ENCODE data around the gene ACSM6. TPM values are rescaled to one million over a fixed set of nuclear protein-coding genes. Genes with fewer than 3 reads are reported as not detected.
"Not testable (repeated sequence)": the region's sequence is repeated elsewhere in the genome, so short reads cannot be mapped to it uniquely, and the experiment has no call there.

Gene ACSM6
- total RNA-seq, 2 donors from 2014 or later = not detected

- Histone ChIP-seq H3K36me3 (peaks cover 19% of the 10 kb centered on the region), H3K27ac (no peak overlapping the region), H3K9me3 (no peaks in the 10 kb centered on the region), H3K4me3 (no peak overlapping the region), H3K27me3 (replicated peaks; ENCODE audit: insufficient read depth) (no peaks in the 10 kb centered on the region), H3K4me1 (ENCODE audit: control insufficient read depth in 1 of 2, low read depth in 2 of 2) (no peaks in the 10 kb centered on the region)
- ATAC-seq (ENCODE audit: insufficient number of reproducible peaks, low FRiP score, low read depth) (no peak), DNase-seq (ENCODE audit: low spot score) (no peak)
- TF ChIP-seq, protein P1, sequence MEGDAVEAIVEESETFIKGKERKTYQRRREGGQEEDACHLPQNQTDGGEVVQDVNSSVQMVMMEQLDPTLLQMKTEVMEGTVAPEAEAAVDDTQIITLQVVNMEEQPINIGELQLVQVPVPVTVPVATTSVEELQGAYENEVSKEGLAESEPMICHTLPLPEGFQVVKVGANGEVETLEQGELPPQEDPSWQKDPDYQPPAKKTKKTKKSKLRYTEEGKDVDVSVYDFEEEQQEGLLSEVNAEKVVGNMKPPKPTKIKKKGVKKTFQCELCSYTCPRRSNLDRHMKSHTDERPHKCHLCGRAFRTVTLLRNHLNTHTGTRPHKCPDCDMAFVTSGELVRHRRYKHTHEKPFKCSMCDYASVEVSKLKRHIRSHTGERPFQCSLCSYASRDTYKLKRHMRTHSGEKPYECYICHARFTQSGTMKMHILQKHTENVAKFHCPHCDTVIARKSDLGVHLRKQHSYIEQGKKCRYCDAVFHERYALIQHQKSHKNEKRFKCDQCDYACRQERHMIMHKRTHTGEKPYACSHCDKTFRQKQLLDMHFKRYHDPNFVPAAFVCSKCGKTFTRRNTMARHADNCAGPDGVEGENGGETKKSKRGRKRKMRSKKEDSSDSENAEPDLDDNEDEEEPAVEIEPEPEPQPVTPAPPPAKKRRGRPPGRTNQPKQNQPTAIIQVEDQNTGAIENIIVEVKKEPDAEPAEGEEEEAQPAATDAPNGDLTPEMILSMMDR (IDR thresholded peaks at IDR 0.05) = no peak
Measured at GRCh38 chr10:95234951-95235350, 40.9 kb downstream of the ACSM6 start.

DNA sequence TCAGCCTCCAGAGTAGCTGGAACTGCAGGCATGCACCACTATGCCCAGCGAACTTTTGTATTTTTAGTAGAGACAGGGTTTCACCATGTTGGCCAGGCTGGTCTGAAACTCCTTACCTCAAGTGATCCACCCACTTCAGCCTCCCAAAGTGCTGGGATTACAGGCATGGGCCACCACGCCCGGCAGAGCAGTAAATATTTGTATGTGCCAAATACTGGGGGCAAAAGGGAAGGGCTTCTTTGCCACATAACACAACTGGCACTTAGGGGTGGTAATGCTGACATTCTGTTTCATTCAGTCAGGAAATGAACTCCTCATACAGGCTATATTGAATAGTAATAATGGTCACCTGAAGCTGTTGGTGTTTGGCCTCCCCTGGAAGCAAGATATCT, 41.6 kb downstream of the ACSM6 start:
- Histone ChIP-seq H3K4me1 (ENCODE audit: control insufficient read depth in 1 of 2, low read depth in 2 of 2) (no peaks in the 10 kb centered on the region), H3K27ac (no peak overlapping the region), H3K27me3 (replicated peaks; ENCODE audit: insufficient read depth) (no peaks in the 10 kb centered on the region), H3K9me3 (no peaks in the 10 kb centered on the region), H3K4me3 (no peak overlapping the region), H3K36me3 (peaks cover 23% of the 10 kb centered on the region)
- ATAC-seq (ENCODE audit: insufficient number of reproducible peaks, low FRiP score, low read depth) (no peak), DNase-seq (ENCODE audit: low spot score) (no peak)
- TF ChIP-seq, protein P1 (IDR thresholded peaks at IDR 0.05) = no peak

GRCh38 chr10:95236068-95236903, 42.2 kb downstream of the ACSM6 start:
- peaks cover 26% of the 10 kb centered on the region for H3K36me3 ChIP-seq
- H3K9me3 ChIP-seq = no peaks in the 10 kb centered on the region
- no peak overlapping the region for H3K4me3 ChIP-seq
- no peaks in the 10 kb centered on the region for H3K4me1 ChIP-seq (ENCODE audit: control insufficient read depth in 1 of 2, low read depth in 2 of 2)
- ATAC-seq (ENCODE audit: insufficient number of reproducible peaks, low FRiP score, low read depth) (no peak), DNase-seq (ENCODE audit: low spot score) (no peak)
- H3K27me3 ChIP-seq (replicated peaks; ENCODE audit: insufficient read depth) = no peaks in the 10 kb centered on the region
- TF ChIP-seq, protein P1 (IDR thresholded peaks at IDR 0.05) = no peak
- no peak overlapping the region for H3K27ac ChIP-seq

GRCh38 chr10:95237376-95238170, 43.5 kb downstream of the ACSM6 start:
- ATAC-seq (ENCODE audit: insufficient number of reproducible peaks, low FRiP score, low read depth) = no peak
- Histone ChIP-seq H3K4me1 (ENCODE audit: control insufficient read depth in 1 of 2, low read depth in 2 of 2) (no peaks in the 10 kb centered on the region), H3K9me3 (no peaks in the 10 kb centered on the region), H3K27ac (no peak overlapping the region), H3K36me3 (peaks cover 26% of the 10 kb centered on the region), H3K4me3 (no peak overlapping the region), H3K27me3 (replicated peaks; ENCODE audit: insufficient read depth) (no peaks in the 10 kb centered on the region)
- no peak for DNase-seq (ENCODE audit: low spot score)
- TF ChIP-seq, protein P1 (IDR thresholded peaks at IDR 0.05) = no peak

- H3K4me1 ChIP-seq (ENCODE audit: control insufficient read depth in 1 of 2, low read depth in 2 of 2); DNase-seq (ENCODE audit: low spot score); H3K27me3 ChIP-seq (replicated peaks; ENCODE audit: insufficient read depth); H3K27ac ChIP-seq; H3K4me3 ChIP-seq; H3K9me3 ChIP-seq; ATAC-seq (ENCODE audit: insufficient number of reproducible peaks, low FRiP score, low read depth): not testable (repeated sequence)
- H3K36me3 ChIP-seq = peaks cover 28% of the 10 kb centered on the region
Measured at GRCh38 chr10:95240096-95240495, 46.1 kb downstream of the ACSM6 start.
